Activated gamma-delta T cell treated with Interleukin-2 at 50 U/mL for 16 hours (primary cell): ENCODE data around the gene CFAP74.

Experiments
- DNase-seq: peaks from one replicate; pipeline ENCODE4 v3.0.0-alpha.2; 2020

CFAP74 gene

DNA sequence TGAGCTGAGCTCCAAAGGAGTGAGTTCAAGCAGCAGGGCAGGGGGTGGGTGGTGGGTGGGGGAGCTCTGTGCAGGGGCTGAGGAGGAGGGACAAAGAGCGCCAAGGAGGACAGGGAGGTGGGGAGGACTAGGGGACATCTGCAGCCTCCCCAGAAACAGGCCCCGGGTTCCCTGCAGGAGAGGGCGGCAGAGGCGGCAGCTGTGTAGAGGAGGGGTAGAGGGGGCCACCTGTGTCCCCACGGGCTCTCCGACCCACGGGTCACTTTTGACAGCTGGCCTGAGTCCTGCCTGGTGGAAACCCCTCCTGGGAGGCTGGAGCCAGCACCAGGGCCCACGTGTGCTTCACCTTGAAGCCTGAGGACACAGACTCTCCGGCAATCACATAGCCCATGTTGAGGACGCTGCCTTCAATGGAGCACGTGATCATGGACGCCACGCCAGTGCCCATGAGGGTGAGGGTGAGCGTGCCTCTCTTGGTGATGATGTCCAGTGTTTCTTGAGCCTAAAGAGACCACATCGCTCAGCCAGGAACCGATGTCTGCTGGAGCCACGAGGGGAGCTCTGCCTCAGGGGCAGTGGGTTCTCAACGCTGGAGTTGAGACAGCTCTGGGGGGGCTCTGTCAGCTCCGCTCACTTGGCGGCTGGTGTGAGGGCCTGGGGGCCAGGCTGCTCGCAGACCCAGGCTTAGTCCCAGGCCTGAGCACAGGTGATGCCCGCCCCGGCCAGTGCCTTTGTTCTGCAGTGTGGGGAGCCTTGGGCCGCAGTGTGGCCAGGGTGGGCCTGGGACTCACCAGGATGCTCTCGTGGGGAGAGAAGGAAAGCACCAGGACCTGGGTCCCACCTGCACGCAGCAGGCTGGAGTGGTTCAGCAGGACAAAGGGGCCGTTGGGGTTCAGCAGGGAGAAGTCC lies 77.9 kb downstream of the CFAP74 start:
- no peak for DNase-seq

DNA sequence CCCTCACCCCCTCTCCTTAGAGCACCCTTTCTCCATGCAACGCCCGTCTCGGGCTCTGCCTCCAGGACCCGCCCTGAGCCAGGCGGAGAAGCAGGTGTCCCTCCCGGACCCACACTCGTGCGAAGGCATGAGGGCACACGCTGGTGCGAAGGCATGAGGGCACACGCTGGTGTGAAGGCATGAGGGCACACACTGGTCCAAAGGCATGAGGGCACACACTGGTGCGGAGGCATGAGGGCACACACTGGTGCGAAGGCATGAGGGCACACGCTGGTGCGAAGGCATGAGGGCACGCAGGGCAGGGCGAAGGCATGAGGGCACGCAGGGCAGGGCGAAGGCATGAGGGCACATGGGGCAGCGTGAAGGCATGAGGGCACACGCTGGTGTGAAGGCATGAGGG lies 78.7 kb downstream of the CFAP74 start:
- no peak for DNase-seq

DNA sequence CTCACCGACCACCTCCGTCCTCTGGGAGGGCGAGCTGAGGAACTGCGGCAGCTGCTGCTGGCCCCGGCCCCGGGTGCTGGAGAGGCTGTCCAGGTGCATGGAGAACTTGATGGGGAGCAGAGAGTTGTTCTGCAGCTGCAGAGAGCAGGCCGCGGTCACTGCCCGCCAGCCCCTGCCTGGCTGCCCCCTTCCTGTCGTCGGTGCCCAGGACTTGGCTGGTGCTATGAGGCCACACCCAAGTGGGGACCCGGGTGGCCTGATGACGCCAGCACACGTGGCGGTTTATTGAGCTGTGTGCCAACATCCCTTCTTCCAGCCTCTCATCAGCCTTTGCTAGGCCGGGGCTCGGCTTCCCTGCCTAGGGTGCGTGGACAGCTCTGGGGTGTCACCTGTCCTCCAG lies 79.2 kb downstream of the CFAP74 start:
- DNase-seq, result no peak

DNA sequence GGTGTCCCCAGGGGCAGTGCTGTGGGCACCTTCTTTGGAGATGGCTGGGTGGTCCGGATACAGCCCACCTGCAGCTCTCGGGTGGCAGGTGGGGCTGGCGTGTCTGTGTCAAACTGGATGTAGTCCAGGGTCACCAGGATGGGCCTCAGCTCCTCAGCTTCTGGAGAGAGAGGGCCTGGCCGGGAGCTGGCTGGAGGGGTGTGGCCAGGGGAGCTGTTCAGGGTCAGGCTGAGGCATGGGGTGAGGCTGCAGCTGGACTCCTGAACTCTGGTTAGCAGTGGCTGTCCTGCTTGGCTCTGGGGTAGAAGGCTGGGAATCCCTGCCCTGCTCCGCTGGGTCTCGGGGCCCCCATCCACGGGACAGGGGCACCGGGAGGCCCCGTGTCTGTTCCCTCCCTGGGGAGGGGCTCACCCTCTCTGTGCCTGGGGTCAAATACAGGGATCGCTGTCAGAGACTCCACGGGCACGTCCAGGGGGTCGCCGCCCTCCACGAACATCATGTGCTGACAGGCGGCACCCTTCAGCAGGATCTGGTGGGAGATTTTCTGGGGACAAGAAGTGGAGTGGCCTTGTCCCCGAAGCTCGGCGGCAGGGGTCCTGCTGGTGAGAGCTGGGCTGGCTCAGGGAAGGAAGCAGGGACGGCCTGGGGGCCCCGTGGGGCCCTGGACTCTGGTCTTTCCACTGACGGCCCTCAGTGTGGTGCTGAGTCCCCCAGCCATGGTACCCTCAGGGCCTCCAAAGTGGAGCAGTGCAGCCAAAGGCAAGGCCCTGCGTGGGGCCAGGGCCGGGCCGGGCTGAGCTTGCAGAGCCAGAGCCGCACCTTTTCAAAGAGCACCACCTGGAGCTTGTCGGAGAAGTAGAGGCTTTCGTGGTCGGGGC lies 80.4 kb downstream of the CFAP74 start:
- no peak for DNase-seq

DNA sequence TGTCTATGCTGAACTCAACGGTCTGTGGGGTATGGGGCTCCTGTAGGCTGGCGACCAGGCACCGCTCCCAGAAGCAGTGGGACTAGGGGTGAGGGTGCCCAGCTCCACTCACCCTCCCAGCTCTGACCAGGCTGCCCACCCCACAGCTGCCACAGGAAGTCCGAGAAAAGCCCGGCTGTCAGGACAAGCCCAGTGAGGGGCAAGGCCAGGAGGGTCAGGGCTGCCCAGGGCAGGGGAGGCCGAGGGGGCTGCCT lies 81.0 kb downstream of the CFAP74 start:
- no peak for DNase-seq

DNA sequence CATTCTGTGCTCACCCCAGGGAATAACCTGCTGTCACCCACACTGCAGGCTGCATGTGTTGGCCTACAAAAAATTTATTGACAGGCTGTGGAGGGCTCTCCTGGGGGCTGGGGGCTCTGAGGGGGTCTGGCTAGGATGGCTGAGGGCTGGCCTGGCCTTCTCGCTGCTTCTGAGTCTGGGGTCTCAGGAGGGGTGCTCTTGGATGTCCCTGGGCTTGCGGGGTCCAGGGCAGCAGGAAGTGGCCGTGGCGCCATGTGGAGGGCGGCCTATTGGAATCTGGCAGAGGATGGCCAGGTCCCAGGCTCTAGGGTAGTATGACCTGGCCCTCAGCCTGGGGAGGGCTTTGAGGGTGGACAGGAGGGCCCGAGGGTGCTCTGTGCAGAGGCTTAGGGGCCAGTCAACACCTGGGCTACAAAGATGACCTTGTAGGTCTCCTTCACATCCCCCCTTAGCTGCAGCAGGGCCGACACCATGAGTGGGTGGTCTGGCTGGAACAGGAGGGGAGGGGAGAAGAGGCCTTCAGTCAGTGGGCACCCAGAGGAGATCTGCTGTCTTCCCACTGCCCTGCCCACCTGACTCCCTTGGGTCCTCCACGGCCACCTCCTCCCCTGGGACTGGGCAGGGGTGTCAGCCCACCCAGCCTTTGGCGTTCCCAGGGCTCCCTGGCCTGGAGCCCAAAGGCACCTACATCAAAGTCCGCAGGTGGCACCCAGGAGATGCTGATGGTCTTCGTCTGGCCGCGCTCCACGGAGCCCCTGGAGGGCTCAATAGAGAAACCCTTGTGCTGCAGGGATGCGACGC lies 81.5 kb downstream of the CFAP74 start:
- DNase-seq, result no peak

DNA sequence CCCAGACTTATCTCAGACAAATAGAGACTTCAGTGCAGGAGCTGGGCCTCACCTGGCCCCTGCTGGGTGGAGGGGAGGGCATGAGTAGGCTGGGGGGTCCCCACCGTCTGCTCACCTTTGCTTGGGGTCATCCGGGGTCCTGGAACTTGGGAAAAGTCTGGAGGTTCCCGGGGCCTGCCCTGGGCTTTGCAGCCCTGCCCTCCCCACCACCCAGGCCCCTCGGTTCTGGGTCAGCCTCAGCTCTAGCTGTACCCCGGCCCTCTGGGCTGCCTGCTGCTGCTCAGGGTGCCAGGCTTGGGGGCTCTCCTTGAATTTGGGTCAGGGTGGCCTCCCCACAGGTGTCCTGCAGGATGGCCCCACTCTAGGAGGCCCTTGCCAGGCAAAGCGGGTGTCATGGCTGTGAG lies 82.1 kb downstream of the CFAP74 start:
- no peak for DNase-seq

DNA sequence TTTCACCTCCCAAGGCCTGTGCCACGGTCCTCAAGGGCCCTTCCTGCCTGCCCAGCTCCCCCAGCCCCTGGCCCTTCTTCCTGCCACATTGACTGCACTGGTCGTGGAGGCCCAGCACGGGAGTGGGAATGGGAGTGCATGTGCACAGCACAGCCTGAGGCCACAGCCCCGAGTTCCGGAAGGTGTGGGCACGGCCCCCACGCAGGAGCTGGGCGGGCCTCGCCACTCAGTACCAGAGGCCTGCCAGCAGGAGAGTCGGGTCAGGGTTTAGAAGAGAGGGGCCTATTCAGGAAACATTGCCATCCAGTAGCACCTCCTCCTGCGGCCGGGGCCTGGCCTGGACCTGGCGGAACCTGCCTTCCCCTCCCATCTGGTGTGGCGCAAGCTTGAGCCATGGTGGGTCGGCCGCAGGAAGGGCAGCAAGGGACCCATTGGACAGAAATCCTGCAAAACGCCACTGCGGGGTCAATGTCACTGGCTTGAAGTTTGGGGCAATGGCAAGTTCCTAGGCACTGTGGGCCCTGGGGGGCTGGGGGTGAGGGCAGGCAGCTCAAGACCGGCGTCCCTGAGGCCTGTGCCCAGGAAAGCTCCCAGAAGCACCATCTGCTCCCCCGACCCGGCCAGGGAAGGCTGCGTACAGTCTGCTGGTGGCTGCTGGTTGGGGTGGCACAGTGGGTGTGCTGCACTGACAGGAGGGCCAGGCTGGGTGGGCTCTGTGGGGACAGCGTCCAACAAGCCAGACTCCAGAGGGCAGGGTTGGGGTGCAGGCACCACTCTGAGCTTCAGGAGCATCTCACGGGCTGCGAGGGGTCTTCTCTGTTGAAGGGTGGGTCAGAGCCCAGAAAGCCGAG lies 82.8 kb downstream of the CFAP74 start:
- DNase-seq, result no peak

DNA sequence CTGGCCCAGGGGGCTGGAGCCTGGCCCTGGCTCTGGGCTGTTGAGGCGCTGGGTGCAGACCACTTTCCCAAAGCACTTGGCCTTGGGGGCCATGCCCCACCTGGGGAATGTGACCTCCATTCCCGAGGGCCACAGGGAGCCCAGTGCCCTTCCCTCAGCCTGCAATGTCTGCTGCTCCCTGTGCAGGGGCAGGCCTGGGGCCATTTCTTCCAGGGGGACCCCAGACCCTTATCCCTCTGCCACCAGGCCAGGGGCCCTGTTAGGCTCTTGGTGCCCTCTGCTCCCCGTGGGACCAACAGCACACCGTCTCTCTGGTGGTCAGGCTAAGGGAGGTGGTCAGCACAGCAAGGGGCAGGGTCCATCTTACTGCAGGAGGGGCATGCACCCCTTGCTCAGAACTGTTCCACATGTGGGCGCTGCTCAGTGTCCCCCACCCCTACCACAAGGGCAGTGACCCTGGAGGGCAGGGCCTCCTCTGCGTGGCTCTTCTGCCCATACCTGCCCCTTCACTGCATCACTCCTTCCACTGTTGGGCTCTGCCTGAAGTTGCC lies 83.5 kb downstream of the CFAP74 start:
- DNase-seq, result no peak

DNA sequence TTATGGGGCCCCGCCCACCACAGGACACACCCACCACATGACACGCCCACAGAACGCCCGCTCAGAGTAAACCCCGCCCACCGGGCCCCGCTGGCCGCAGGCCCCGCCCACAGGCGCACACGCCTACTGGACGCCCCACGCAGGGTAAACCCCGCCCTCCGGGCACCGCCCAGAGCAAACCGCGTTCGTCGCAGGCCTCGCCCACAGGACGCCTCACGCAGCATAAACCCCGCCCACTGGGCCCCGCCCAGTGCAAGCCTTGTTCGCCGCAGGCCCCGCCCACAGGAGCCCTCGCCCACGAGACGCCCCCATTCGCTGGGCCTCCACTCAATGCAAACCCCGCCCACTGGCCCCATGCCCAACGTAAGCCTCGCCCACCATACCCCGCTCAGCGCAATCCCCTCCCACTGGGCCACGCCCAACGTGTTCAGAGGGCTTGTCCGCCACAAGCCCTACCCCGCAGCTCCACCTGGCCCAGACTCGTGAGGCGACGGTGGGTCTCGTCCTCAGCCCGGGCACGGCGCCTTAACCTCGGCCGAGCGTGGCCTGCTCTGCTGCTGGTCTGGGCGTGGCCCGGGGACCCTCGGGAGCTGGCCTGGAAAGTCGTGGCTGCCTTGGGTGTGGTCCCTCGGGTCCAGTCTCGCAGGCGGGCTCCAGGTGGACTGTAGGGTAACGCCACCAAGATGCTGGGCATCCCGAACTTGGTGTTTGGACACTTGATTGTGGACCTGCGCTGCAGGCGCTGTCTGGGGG lies 84.1 kb downstream of the CFAP74 start:
- peak; percentile 99 for DNase-seq

DNA sequence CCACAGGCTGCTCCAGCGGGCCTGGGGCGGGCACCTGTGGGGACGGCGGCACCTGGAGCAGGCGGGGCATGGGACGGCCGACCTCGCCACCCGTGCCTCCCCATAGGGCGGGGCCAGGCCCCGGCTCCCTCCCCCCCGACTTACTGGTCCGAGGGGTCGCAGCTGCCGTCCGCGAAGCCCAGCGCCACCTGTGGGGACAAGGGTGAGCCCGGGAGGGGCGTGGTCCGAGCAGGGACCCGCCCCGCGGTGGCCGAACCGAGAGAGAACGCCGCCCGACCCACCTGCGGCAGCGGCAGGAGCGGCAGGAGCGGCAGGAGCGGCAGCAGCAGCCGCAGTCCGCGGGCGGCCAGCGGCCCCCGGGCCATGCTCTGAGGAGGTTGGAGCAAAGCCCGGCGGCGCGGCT lies 84.7 kb downstream of the CFAP74 start, which contains the start of gene TMEM52:
Gene TMEM52, minus strand, starts transcription at position 379 of the 403 bp plus-strand sequence. Its CDS starts 14 bp downstream, at position 365.
- DNase-seq, result no peak

DNA sequence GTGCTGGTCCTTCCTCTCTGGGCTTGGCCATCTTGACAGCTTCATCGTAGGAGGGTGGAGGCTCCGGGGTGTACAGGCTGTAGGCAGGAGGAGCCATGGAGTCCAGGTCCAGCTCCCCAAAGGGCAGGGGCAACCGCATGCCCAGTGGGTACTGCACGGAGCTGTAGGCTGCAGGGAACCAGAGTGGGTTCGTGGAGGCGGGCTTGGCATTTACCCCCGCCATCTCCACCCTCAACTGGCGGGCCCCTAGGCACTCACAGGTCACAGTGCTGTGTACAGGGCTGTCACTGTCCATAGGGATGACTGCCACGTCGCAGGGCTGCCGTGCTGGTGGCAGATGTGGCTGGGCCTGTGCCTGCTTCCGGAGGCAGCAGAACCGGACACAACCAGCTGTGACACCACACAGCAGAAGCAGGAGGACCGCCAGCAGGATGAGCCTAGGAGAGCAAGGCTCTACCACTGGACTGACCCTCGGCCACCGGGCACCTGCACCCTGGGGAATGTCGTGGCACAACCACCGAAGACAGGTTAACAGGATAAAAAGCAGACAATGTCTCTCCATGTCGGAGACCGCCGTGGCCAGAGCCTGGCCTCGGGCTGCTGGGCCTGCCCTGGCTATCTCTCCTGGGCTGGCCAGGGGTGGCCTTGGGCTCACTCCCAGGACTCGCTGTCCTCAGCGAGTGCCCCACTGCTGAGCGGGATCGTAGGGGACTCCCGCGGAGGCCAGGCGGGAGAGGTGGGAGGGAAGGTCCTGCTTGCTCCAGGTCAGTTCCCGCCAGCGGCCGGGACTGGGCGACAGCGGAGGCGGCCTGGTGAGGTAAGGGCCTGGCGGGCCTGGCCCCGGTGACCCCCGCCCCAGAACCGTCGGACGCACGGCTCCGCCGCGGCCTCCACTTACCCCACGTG lies 85.3 kb downstream of the CFAP74 start:
- DNase-seq, result no peak

DNA sequence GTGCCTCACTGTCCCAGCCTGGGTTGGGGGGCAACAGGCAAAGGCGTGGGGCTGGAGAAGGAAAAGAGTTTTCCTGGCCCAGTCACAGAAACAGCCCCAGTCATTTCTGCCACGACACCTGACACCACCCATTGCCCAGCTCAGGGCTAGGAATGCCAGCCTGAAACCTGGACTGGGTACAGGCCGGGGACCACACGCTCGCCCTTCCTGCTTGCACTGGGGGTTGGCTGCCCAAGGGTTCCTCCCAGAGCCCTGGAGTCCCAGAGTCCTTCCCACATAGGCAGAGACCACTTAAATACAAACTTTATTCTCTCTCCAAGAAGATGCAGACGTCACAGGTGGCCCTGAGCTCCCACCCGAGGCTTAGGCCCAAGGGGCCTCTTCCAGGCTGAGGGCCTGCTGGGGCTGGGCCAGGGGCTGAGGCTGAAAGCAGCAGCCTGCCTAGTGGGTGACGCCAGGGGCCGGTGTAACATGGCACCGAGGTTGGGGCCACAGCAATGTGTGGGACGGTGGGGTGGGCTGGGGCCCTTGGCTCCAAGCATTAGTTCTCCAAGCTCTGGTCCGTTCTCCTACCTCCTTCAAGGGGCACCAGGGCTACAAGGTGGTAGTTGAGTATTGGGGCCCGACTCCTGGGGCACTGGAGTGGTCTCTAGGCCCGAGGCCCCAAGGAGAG lies 86.1 kb downstream of the CFAP74 start:
- no peak for DNase-seq

DNA sequence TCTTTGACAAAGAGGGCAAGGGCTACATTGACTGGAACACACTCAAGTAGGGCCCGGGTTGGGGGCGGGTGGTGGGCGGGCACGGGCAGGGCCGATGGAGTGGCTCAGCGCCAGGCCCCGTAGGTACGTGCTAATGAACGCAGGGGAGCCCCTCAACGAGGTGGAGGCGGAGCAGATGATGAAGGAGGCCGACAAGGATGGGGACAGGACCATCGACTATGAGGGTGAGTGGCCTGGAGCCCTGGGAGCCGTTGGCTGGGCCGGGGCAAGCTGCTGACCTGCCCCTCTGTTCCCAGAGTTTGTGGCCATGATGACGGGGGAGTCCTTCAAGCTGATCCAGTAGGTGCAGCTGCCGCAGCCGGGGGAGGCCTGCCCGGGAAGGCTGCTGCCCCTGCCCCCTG lies 86.7 kb downstream of the CFAP74 start:
- DNase-seq, result no peak

DNA sequence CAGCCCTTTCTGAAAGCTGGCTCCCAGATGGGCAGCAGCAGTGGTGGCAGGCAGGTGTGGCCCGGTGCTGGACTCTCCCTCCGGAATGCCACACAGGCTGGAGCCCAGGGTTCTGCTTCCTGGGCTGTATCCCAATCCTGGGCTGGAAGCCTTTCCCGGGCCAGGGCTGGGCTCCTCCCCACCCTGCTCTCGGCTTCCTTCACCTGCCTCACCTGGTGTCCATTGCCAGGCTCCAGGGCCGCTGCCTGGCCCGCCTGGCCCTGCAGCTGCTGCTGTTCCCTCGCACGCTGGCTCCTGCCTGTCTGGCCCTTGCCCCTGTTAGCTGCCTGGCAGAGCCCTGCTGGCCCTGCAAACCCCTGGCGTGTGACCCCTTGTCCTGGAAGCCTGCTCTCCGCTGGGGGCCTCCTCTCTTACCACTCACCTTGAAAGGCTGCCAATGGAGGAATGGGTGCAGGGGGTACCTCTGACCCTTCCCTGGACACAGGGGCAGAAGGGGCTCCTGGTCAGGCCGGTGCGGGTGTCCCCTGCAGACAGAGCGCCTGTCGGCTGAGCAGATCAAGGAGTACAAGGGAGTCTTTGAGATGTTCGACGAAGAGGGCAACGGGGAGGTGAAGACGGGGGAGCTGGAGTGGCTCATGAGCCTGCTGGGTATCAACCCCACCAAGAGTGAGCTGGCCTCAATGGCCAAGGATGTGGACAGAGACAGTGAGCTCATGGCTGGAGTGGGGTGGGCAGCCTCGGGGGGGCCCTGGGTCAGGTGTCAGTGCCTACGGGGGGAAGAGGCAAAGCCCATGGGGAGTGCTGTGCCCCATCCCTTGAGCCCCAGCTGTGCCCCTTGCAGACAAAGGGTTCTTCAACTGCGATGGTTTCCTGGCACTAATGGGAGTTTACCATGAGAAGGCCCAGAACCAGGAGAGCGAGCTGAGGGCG lies 87.4 kb downstream of the CFAP74 start:
- DNase-seq, result no peak

DNA sequence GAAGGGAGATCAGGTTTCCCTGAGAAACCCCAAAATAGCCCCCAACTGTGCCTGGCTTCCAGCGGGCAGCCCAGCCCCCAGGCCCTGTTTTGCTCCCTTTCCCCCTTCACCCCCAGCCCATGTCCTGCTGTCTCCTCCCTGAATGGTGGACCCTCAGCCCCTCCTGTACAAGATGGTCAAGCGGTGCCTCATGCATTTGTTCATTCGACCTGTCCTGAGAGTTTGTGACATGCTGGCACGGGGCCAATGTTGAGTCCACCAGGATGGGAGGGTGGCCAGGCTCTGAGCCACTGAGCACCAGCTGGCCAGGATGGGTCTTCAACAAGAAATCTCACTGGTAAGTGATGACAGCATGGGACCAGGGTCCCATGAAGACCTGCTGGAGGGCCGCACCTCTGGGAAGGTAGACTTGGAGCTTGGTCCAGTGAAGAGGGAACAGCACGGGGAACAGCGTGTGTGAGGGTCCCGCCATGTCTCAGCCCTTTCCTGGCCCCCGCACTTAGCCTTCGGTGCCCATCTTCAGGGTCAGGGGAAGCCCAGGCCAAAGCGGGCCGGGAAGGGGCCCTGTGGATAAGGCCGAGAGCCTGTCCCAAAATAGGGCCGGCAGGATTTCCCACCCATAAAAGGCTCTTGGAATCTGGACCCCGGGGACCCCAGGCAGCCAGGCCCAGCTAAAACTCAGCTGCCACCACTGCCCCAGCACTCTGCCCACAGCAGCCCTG lies 88.5 kb downstream of the CFAP74 start, which contains the start of gene CALML6:
Gene CALML6, plus strand, starts transcription at position 290 of the 722 bp plus-strand sequence. Its CDS starts 21 bp downstream, at position 311.
- DNase-seq, result no peak
